ENCODE measurements around the gene PUS1.
"Not testable (repeated sequence)": the region's sequence is repeated elsewhere in the genome, so short reads cannot be mapped to it uniquely, and the experiment has no call there.

Gene PUS1

GRCh38 chr12:131983554-131983953 is 54.5 kb downstream of the PUS1 start:
- TF ChIP-seq PPARA (CRISPR knock-in tag; IDR thresholded peaks at IDR 0.05; ENCODE audit: borderline replicate concordance) (no peak), PATZ1 (CRISPR knock-in tag; IDR thresholded peaks at IDR 0.05; ENCODE audit: borderline replicate concordance) (no peak), OSR1 (CRISPR knock-in tag; IDR thresholded peaks at IDR 0.05) (no peak), POU6F1 (CRISPR knock-in tag; IDR thresholded peaks at IDR 0.05; ENCODE audit: borderline replicate concordance, low read depth) (no peak), ARNTL (CRISPR knock-in tag; IDR thresholded peaks at IDR 0.05; ENCODE audit: borderline replicate concordance, low read depth) (no peak), ZFP30 (CRISPR knock-in tag; IDR thresholded peaks at IDR 0.05) (no peak), BACH2 (CRISPR knock-in tag; IDR thresholded peaks at IDR 0.05; ENCODE audit: borderline replicate concordance) (no peak), RARB (CRISPR knock-in tag; IDR thresholded peaks at IDR 0.05) (no peak), CSDC2 (CRISPR knock-in tag; IDR thresholded peaks at IDR 0.05) (no peak), GLIS3 (CRISPR knock-in tag; IDR thresholded peaks at IDR 0.05) (no peak), ISL1 (CRISPR knock-in tag; IDR thresholded peaks at IDR 0.05) (no peak), TCF4 (CRISPR knock-in tag; IDR thresholded peaks at IDR 0.05; ENCODE audit: borderline replicate concordance) (no peak), CSRNP3 (CRISPR knock-in tag; IDR thresholded peaks at IDR 0.05) (no peak)
- no peak for ATAC-seq

- TF ChIP-seq ZNF70 (CRISPR knock-in tag; IDR thresholded peaks at IDR 0.05) (no peak), CSRNP3 (CRISPR knock-in tag; IDR thresholded peaks at IDR 0.05) (no peak), SNAI2 (CRISPR knock-in tag; IDR thresholded peaks at IDR 0.05) (no peak), PPARA (CRISPR knock-in tag; IDR thresholded peaks at IDR 0.05; ENCODE audit: borderline replicate concordance) (no peak), CSDC2 (CRISPR knock-in tag; IDR thresholded peaks at IDR 0.05) (no peak), PATZ1 (CRISPR knock-in tag; IDR thresholded peaks at IDR 0.05; ENCODE audit: borderline replicate concordance) (no peak), GLIS3 (CRISPR knock-in tag; IDR thresholded peaks at IDR 0.05) (no peak), ZNF565 (CRISPR knock-in tag; conservative IDR thresholded peaks at IDR 0.05; ENCODE audit: low read depth) (no peak)
- ATAC-seq, result no peak
Measured at GRCh38 chr12:131984334-131984733, 55.3 kb downstream of the PUS1 start.

GRCh38 chr12:131985510-131985875 is 56.4 kb downstream of the PUS1 start:
- ATAC-seq, result not testable (repeated sequence)

- TF ChIP-seq ZFP30 (CRISPR knock-in tag; IDR thresholded peaks at IDR 0.05) (no peak), POU6F1 (CRISPR knock-in tag; IDR thresholded peaks at IDR 0.05; ENCODE audit: borderline replicate concordance, low read depth) (no peak), GLIS3 (CRISPR knock-in tag; IDR thresholded peaks at IDR 0.05) (no peak), ZNF70 (CRISPR knock-in tag; IDR thresholded peaks at IDR 0.05) (no peak), TSHZ2 (CRISPR knock-in tag; IDR thresholded peaks at IDR 0.05) (no peak), TOX (CRISPR knock-in tag; IDR thresholded peaks at IDR 0.05; ENCODE audit: borderline replicate concordance) (no peak), PPARA (CRISPR knock-in tag; IDR thresholded peaks at IDR 0.05; ENCODE audit: borderline replicate concordance) (no peak), ZNF8 (CRISPR knock-in tag; IDR thresholded peaks at IDR 0.05) (no peak)
- no peak for ATAC-seq
Measured at GRCh38 chr12:131986361-131986760, 57.3 kb downstream of the PUS1 start.
